ENCODE measurements around the gene CCDC74B.
"Not testable (repeated sequence)": the region's sequence is repeated elsewhere in the genome, so short reads cannot be mapped to it uniquely, and the experiment has no call there.

Gene CCDC74B

DNA sequence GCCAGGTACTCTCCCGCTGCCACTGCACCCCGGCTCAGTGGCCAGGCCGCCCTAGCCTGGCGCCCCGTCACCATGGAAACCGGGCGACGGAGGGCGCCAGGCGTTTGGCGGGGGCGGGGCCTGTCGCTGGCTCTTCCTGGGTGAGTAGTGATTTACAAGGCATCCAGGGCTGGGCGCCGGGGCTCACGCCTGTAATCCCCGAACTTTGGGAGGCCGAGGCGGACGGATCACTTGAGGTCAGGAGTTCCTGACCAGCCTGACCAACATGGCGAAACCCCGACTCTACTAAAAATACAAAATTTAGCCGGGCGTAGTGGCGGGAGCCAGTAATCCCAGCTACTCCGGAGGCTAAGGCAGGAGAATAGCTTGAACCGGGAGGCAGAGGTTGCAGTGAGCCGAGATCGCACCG is at the start of gene CCDC74B:
Gene CCDC74B (minus strand): TSS at position 107 of the 409 bp plus-strand sequence. CDS start 116 bp downstream, outside the sequence.
- H3K9ac ChIP-seq (ENCODE audit: low read depth, low read length) = peak within 1 kb of the TSS; percentile 44; the same call in 1 of the 2 replicates
- H3K9me3 ChIP-seq (ENCODE audit: control insufficient read depth, insufficient read depth, low read length); H3K4me1 ChIP-seq (ENCODE audit: insufficient read depth, low read length); H3K36me3 ChIP-seq (ENCODE audit: insufficient read depth, low read length): not testable (repeated sequence)

DNA sequence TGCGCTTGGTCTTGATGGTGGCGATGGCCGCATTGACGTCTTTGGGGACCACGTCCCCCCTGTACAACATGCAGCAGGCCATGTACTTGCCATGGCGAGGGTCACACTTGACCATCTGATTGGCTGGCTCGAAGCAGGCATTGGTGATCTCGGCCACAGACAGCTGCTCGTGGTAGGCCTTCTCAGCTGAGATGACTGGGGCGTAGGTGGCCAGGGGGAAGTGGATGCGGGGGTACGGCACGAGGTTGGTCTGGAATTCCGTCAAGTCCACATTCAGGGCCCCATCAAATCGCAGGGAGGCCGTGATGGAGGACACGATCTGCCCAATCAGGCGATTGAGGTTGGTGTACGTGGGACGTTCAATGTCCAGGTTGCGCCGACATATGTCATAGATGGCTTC is 48.9 kb upstream of the CCDC74B start:
- not testable (repeated sequence) for H3K9ac ChIP-seq (ENCODE audit: low read depth, low read length); H3K36me3 ChIP-seq (ENCODE audit: insufficient read depth, low read length); H3K9me3 ChIP-seq (ENCODE audit: control insufficient read depth, insufficient read depth, low read length); H3K4me1 ChIP-seq (ENCODE audit: insufficient read depth, low read length)

DNA sequence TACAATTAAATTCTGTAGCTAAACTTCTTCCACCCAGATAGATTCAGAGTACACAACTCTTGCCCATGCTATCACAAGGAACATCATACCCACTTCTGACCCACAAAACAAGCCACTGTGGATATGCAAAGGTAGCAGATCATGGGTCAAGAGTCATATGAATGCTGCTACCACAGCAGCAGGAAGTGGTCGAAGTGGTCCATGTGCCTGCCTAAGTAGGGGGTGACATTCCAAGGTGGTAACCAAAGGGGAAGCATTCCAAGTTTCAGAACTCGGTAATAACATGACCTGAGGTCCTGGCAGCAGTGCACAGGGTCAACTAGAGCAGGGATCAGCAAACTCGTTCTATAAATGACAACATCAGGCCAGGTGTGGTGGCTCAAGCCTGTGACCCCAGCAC is 47.5 kb upstream of the CCDC74B start:
- not testable (repeated sequence) for H3K36me3 ChIP-seq (ENCODE audit: insufficient read depth, low read length); H3K4me1 ChIP-seq (ENCODE audit: insufficient read depth, low read length); H3K9me3 ChIP-seq (ENCODE audit: control insufficient read depth, insufficient read depth, low read length); H3K9ac ChIP-seq (ENCODE audit: low read depth, low read length)

DNA sequence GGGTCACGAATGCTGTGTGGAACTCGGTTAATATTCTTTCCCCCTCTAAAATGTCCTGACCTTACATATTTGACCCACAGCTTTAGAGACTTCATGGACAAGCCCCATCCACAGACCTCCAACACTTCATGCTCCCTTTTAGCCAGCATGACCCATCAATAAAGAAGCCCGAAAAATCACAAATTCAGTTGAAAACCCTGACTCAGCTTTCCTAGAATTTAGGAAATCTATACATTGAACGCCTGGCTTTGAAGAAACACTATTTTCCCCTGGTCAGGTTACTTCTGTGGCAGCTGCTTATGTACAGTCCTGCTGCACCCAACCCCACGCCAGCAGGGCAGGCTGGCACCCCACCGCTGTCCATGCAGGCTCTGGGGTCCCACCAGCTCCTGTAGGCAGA is 46.4 kb upstream of the CCDC74B start:
- not testable (repeated sequence) for H3K9me3 ChIP-seq (ENCODE audit: control insufficient read depth, insufficient read depth, low read length); H3K36me3 ChIP-seq (ENCODE audit: insufficient read depth, low read length); H3K9ac ChIP-seq (ENCODE audit: low read depth, low read length)

DNA sequence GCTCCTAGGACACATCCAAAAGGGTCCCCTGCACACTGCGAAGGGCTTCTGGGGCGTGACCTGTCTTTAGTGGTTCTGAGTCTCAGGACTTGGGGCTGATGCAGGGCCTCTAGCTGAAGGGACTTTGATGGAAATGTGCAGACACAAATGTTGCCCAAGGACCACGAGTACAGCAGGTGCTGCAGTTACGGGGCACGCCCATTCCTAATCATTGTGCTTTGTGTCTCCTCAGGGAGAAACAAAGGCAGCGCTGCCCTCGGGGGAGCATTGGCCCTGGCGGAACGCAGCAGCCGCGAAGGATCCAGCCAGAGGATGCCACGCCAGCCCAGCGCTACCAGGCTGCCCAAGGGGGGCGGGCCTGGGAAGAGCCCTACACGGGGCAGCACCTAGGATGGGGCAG is 45.3 kb upstream of the CCDC74B start:
- Histone ChIP-seq H3K4me1 (ENCODE audit: insufficient read depth, low read length) (peaks cover 6% of the 10 kb centered on the region; the same call in 1 of the 2 replicates), H3K9ac (ENCODE audit: low read depth, low read length) (no peak overlapping the region), H3K9me3 (ENCODE audit: control insufficient read depth, insufficient read depth, low read length) (no peaks in the 10 kb centered on the region), H3K36me3 (ENCODE audit: insufficient read depth, low read length) (no peaks in the 10 kb centered on the region)

More for the DNA sequence above, 46.4 kb upstream of the CCDC74B start:
- not testable (repeated sequence) for H3K4me1 ChIP-seq (ENCODE audit: insufficient read depth, low read length)

DNA sequence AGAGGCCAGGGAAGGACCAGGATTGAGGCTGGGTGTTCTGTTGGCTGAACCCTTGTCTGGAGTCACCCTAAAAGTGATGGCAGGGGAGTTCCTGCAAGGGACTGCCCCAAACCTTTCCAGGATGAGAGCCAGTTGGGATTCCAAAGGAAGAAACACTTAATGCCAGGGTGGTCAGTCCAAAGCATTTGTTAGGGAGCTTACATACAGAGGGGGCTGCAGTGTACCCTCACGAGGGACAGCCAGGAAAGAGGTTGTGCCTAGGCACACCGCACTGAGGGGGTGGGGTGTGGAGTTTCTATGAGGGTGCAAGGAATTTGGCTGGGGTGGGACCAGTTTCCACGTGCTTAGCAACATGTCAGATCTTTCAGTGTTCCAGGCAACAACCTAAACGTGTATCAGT is 44.0 kb upstream of the CCDC74B start:
- H3K9me3 ChIP-seq (ENCODE audit: control insufficient read depth, insufficient read depth, low read length); H3K9ac ChIP-seq (ENCODE audit: low read depth, low read length); H3K4me1 ChIP-seq (ENCODE audit: insufficient read depth, low read length); H3K36me3 ChIP-seq (ENCODE audit: insufficient read depth, low read length): not testable (repeated sequence)

DNA sequence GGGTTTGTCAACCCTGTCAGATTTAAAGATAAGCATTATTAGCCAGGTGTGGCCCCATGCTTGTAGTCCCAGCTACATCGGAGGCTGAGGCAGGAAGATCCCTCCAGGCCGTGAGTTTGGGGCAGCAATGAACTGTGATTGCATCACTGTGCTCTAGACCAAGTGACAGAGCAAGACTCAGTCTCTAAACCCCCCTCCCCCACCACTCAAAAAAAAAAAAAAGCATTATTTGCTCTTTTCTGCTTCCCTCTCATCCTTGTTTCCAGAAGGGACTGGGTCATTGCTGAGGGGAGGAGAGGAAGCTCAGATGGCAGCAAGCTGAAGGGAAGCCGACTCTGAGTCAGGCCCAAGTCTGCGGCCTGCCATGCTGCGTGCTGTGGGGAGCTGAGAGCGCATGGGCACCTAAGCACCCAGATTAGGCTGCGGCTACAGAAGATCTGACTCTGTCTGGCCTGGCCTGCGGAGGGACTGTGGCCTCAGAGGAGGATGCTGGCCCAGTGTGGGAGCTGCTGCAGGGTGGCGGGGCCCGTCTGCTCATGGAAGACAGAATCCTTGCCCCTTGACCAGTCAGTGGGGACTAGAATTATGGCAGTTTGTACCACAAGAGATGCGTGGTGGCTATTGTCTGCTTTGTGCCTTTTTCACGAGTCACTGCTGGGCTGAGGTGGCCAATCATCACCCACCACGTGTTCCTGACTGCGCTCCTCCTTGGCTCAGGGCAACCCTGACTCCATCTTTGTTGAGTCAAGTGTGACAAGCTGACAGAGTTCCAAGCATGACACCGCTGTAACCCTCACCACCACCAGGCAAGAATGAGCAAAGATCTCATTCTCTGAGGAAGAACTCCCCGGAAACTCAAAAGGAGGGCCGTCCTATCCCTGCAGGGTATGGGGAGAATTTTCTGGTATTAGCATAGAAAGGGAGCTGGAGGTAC is 43.2 kb upstream of the CCDC74B start:
- not testable (repeated sequence) for H3K4me1 ChIP-seq (ENCODE audit: insufficient read depth, low read length); H3K9ac ChIP-seq (ENCODE audit: low read depth, low read length); H3K36me3 ChIP-seq (ENCODE audit: insufficient read depth, low read length); H3K9me3 ChIP-seq (ENCODE audit: control insufficient read depth, insufficient read depth, low read length)

DNA sequence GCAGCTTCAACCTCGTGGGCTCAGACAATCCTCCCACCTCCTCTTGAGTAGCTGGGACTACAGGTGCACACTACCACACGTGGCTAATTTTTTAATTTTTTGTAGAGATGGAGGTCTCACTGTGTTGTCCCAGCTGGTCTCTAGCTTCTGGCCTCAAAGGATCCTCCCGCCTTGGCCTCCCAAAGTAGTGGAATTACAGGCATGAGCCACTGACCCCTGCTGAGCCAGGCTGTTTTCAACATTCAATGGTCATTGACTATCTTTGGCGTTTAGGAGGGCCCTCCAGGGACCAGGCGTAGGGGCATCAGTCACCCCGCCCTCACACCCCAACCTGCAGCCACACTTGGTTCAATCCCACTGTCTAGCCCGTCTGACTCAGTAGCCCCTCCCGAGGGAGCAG is 42.4 kb upstream of the CCDC74B start:
- Histone ChIP-seq H3K4me1 (ENCODE audit: insufficient read depth, low read length) (peaks cover 6% of the 10 kb centered on the region; the same call in 1 of the 2 replicates), H3K9me3 (ENCODE audit: control insufficient read depth, insufficient read depth, low read length) (no peaks in the 10 kb centered on the region), H3K36me3 (ENCODE audit: insufficient read depth, low read length) (no peaks in the 10 kb centered on the region), H3K9ac (ENCODE audit: low read depth, low read length) (no peak overlapping the region)

DNA sequence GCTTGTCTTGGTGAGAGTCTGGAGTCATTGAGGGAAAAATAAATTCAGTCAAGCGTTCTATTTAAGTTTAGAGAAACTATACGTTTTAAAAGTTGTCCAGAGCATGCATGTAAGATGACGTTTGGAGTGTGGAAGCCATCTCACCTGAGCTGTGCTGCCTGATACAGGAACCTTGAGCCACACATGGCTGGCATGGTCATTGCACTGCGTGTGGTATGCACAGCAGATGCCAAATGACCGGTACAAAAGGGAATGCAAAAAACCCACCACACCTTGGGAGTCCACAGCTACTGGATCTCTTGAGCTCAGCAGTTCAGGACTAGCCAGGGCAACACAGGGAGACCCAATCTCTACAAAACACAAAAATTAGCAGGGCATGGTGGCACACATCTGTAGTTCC is 41.5 kb upstream of the CCDC74B start:
- Histone ChIP-seq H3K9me3 (ENCODE audit: control insufficient read depth, insufficient read depth, low read length) (no peaks in the 10 kb centered on the region), H3K9ac (ENCODE audit: low read depth, low read length) (no peak overlapping the region), H3K36me3 (ENCODE audit: insufficient read depth, low read length) (no peaks in the 10 kb centered on the region), H3K4me1 (ENCODE audit: insufficient read depth, low read length) (peaks cover 6% of the 10 kb centered on the region; the same call in 1 of the 2 replicates)

DNA sequence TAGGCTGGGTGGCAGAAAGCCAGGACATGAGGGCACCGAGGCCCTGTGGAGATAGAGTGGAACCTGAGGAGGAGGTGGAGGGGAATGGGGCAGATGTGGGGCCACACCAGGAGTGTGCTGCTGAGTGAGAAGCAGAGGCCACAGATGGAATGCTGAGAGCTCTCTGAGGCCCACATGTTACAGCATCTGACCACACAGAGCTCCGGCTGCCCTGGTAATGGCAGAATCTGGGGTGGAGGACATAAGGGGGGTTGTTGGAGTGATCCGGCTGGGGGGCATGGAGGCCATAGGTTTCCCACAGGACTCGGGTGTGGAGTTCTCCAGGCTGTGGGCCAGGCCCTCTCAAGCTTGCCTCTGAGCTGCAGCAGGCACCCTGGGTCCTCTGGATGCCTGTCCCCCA is 41.0 kb upstream of the CCDC74B start:
- no peaks in the 10 kb centered on the region for H3K36me3 ChIP-seq (ENCODE audit: insufficient read depth, low read length)
- no peak overlapping the region for H3K9ac ChIP-seq (ENCODE audit: low read depth, low read length)
- no peaks in the 10 kb centered on the region for H3K9me3 ChIP-seq (ENCODE audit: control insufficient read depth, insufficient read depth, low read length)
- H3K4me1 ChIP-seq (ENCODE audit: insufficient read depth, low read length) = peaks cover 6% of the 10 kb centered on the region; the same call in 1 of the 2 replicates

GRCh38 chr2:130185436-130185835 is 40.5 kb upstream of the CCDC74B start:
- H3K9ac ChIP-seq (ENCODE audit: low read depth, low read length) = no peak overlapping the region
- H3K4me1 ChIP-seq (ENCODE audit: insufficient read depth, low read length) = peaks cover 6% of the 10 kb centered on the region; the same call in 1 of the 2 replicates
- no peaks in the 10 kb centered on the region for H3K9me3 ChIP-seq (ENCODE audit: control insufficient read depth, insufficient read depth, low read length)
- no peaks in the 10 kb centered on the region for H3K36me3 ChIP-seq (ENCODE audit: insufficient read depth, low read length)

DNA sequence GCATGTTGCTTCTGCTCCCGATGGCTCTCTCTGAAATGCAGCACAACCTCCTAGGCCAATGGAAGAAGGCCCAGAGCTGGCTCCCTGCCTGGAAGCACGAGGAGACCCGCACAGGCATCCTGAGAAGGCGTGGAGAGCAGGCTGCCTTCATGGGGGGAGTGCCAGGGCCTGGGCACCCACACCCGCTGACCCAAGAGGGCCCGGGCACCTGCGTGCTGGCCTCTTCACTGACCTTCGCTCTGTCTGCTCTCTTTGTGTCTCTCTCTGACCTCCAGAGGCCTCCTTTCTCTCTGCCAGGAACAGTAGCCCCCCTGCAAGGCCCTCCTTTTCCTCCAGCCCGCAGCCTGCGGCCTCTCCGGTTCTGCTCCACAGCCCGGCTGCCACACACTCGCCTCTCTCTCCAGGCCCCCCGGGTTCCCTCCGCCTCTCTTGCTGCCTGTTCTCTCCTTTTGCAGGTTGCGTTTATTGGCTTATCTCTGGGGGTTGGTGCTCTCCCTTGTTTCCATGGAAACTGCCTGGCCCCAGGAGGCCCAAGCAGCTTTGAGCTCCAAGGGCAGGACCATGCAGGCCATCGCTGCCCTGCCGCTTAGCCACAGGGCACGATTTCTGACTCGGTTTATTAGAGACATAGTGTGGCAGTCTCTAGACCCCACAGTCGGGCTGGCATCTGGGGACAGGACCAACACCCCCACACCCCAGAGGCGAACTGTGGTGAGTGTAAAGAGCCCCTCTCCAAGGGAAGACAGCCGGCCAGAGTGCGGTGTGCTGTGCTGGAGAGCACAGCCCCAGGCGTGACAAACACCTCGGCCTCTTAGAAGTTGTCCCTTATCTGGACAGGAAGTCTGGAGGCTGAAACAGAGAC is 38.8 kb upstream of the CCDC74B start:
- Histone ChIP-seq H3K36me3 (ENCODE audit: insufficient read depth, low read length) (no peaks in the 10 kb centered on the region), H3K9ac (ENCODE audit: low read depth, low read length) (no peak overlapping the region; the same call in 1 of the 2 replicates), H3K9me3 (ENCODE audit: control insufficient read depth, insufficient read depth, low read length) (no peaks in the 10 kb centered on the region), H3K4me1 (ENCODE audit: insufficient read depth, low read length) (peaks cover 6% of the 10 kb centered on the region; the same call in 1 of the 2 replicates)

GRCh38 chr2:130182826-130183511 is 38.1 kb upstream of the CCDC74B start:
- not testable (repeated sequence) for H3K4me1 ChIP-seq (ENCODE audit: insufficient read depth, low read length); H3K9me3 ChIP-seq (ENCODE audit: control insufficient read depth, insufficient read depth, low read length); H3K36me3 ChIP-seq (ENCODE audit: insufficient read depth, low read length)
- peak overlapping the region; percentile 55 for H3K9ac ChIP-seq (ENCODE audit: low read depth, low read length)

All from ES-I3 (cell line).